HEK293T (cell line): ENCODE data around the gene HACD2.

Source experiments
- BHLHE40 ChIP-seq: fragments of 450-650 bp; IDR thresholded peaks from 2 replicates; pipeline ENCODE4 v1.6.1; 2016; ENCODE audit warnings: mild to moderate bottlenecking, moderate library complexity, borderline replicate concordance
- ELF4 ChIP-seq: fragments of 450-650 bp; IDR thresholded peaks from 2 replicates; pipeline ENCODE4 v1.6.1; 2017; ENCODE audit warnings: antibody characterized with exemption
- FOXA1 ChIP-seq: fragments of 450-650 bp; IDR thresholded peaks from 2 replicates; pipeline ENCODE4 v1.6.1; 2016; ENCODE audit warnings: mild to moderate bottlenecking
- FOXK2 ChIP-seq: fragments of 450-650 bp; IDR thresholded peaks from 2 replicates; pipeline ENCODE4 v1.6.1; 2016; ENCODE audit warnings: mild to moderate bottlenecking
- FOXM1 ChIP-seq: fragments of 450-650 bp; IDR thresholded peaks from 2 replicates; pipeline ENCODE4 v1.6.1; 2017; ENCODE audit warnings: mild to moderate bottlenecking, borderline replicate concordance
- HDGF ChIP-seq: fragments of 450-650 bp; IDR thresholded peaks from 2 replicates; pipeline ENCODE4 v1.6.1; 2017; ENCODE audit warnings: antibody characterized with exemption, borderline replicate concordance
- LEF1 ChIP-seq: fragments of 450-650 bp; IDR thresholded peaks from 2 replicates; pipeline ENCODE4 v1.6.1; 2017; ENCODE audit warnings: mild to moderate bottlenecking, borderline replicate concordance
- NFRKB ChIP-seq: fragments of 450-650 bp; IDR thresholded peaks from 2 replicates; pipeline ENCODE4 v1.6.1; 2016; ENCODE audit warnings: mild to moderate bottlenecking, moderate library complexity
- PKNOX1 ChIP-seq: fragments of 450-650 bp; IDR thresholded peaks from 2 replicates; pipeline ENCODE4 v1.6.1; 2016
- SP1 ChIP-seq: fragments of 450-650 bp; IDR thresholded peaks from 2 replicates; pipeline ENCODE4 v1.6.1; 2017
- TARDBP ChIP-seq: fragments of 450-650 bp; IDR thresholded peaks from 2 replicates; pipeline ENCODE4 v1.6.1; 2016

- TF ChIP-seq SP1 (no peak), FOXA1 (no peak), FOXM1 (no peak), NFRKB (no peak), HDGF (no peak), LEF1 (no peak), FOXK2 (no peak), PKNOX1 (no peak), TARDBP (no peak), ELF4 (no peak), BHLHE40 (no peak)
Measured at GRCh38 chr3:123511084-123511483, 73.8 kb downstream of the HACD2 start.
